AG10803 (cell line): ENCODE results near the gene BHMT2.

ENCODE experiments used
- DNase-seq: peaks from one replicate; pipeline ENCODE4 v3.0.0; 2010; ENCODE audit warnings: low read depth
- H3K4me3 ChIP-seq: 2 replicates; pipeline ENCODE4 v1.5.1; 2011; ENCODE audit warnings: mild to moderate bottlenecking, low read length, control low read depth
- TF ChIP-seq, protein P1 (sequence below): conservative IDR thresholded peaks from 2 replicates; pipeline ENCODE4 v1.5.1; 2011; ENCODE audit warnings: mild to moderate bottlenecking, low read length, control low read depth, inconsistent platforms

The BHMT2 gene

GRCh38 chr5:79047199-79047598 lies 22.4 kb upstream of the BHMT2 start:
- no peak for DNase-seq
- TF ChIP-seq, protein P1, sequence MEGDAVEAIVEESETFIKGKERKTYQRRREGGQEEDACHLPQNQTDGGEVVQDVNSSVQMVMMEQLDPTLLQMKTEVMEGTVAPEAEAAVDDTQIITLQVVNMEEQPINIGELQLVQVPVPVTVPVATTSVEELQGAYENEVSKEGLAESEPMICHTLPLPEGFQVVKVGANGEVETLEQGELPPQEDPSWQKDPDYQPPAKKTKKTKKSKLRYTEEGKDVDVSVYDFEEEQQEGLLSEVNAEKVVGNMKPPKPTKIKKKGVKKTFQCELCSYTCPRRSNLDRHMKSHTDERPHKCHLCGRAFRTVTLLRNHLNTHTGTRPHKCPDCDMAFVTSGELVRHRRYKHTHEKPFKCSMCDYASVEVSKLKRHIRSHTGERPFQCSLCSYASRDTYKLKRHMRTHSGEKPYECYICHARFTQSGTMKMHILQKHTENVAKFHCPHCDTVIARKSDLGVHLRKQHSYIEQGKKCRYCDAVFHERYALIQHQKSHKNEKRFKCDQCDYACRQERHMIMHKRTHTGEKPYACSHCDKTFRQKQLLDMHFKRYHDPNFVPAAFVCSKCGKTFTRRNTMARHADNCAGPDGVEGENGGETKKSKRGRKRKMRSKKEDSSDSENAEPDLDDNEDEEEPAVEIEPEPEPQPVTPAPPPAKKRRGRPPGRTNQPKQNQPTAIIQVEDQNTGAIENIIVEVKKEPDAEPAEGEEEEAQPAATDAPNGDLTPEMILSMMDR = no peak
- H3K4me3 ChIP-seq = no peak overlapping the region

DNA sequence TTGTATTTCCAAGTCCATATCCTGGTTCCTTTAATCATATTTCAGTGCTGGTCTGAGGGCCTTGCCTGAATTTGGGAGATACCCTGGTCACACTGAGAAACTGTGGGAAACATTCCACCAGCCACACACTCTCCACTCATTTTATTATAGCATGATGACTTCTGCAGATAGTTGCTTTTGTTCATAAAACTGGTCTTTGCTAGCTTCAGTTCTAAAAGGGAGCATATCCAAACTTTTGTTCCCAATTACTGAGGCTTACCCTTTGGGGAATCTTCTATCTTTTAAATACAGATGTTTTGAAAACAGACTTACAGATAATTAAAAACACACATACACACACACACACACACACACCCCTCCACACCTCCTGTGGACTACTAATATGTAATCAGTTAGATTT lies 21.1 kb upstream of the BHMT2 start:
- H3K4me3 ChIP-seq = no peak overlapping the region

DNA sequence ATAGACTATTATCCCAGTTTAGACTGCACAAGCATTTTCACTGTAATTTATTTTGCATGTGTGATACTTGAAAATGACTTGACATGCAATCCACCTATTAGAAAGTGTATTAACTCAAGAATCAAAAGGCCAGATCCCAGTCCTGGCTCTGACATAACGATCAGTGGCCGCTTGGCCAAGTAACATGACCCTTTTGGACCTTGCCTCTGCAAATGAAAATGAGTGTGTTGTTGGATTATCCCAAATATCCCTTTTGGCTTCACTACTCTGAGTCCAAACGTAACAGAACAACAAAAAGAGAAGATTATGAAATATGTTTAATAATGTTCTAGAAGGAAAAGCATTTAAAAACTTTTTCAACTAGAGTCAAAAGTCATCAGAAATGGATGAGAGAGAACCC lies 19.1 kb upstream of the BHMT2 start:
- H3K4me3 ChIP-seq = no peak overlapping the region
- TF ChIP-seq, protein P1 = no peak
- no peak for DNase-seq

More for the DNA sequence above, 21.1 kb upstream of the BHMT2 start:
- TF ChIP-seq, protein P1 = no peak
- DNase-seq = no peak

- H3K4me3 ChIP-seq = no peak overlapping the region
- TF ChIP-seq, protein P1 = no peak
- DNase-seq = no peak
These were observed 16.2 kb upstream of the BHMT2 start for GRCh38 chr5:79053321-79053720.

DNA sequence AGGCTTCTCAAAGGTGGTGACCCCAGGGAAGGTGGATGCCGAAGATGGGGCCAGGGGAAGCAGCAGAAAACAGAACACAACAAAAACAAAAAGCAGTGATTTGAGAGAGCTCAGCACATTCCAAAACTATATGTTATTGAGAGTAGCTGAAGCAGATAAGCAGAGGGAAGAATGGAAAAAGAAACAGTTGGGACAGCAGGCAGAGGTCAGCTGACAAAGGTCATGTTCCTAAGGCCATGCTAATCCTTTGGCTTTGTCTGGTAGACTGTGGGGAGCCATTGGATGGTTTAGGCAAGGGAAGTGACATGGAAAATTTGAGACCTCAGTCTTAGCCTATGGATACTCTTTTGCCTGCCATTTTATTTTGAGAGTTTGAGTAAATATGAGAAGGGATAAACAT lies 14.6 kb upstream of the BHMT2 start:
- no peak for DNase-seq
- TF ChIP-seq, protein P1 = no peak
- no peak overlapping the region for H3K4me3 ChIP-seq

- no peak for DNase-seq
- TF ChIP-seq, protein P1 = no peak
- no peak overlapping the region for H3K4me3 ChIP-seq
These were observed 12.7 kb upstream of the BHMT2 start for GRCh38 chr5:79056847-79057246.

DNA sequence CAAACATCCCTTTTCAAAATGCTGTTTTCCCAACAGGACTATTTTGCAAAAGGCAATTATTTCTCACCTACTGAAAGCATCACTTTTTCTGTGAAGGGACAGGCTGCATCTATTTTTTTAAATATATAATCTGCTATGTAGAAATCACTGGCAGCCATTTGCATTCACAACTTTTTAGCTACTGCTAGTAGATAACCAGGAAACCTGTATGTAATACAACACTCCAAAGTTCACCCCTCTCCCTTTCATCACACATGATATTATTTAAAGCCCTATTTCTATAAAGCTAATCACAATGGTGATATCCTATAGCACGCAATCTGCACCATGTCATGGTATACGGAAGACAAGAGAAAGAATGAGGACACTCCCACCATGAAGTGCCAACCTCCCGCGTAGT lies 9.9 kb upstream of the BHMT2 start:
- no peak overlapping the region for H3K4me3 ChIP-seq
- TF ChIP-seq, protein P1 = no peak
- DNase-seq = no peak
